ENCODE results near the gene SLF1. TPM values are rescaled to one million over a fixed set of nuclear protein-coding genes. Genes with fewer than 3 reads are reported as not detected.

Gene SLF1
- total RNA-seq, 2 donors from 2014 or later, result 22.0 to 32.4 TPM

- Histone ChIP-seq H3K27ac (ENCODE audit: low read depth, low read length) (no peak overlapping the region), H3K4me3 (ENCODE audit: low read length) (no peak overlapping the region), H3K4me1 (ENCODE audit: control insufficient read depth, insufficient read depth, low read length) (no peaks in the 10 kb centered on the region), H3K36me3 (ENCODE audit: control insufficient read depth, insufficient read depth, low read length) (peaks cover 48% of the 10 kb centered on the region), H3K9ac (ENCODE audit: extremely low read depth, low read length, poor library complexity, severe bottlenecking) (no peak overlapping the region), H3K27me3 (ENCODE audit: control insufficient read depth, insufficient read depth, low read length, poor library complexity, severe bottlenecking) (no peaks in the 10 kb centered on the region), H3K9me3 (ENCODE audit: control insufficient read depth, low read length) (no peaks in the 10 kb centered on the region)
- Mint-ChIP-seq H3K36me3 (ENCODE audit: low read depth) (peaks cover 16% of the 10 kb centered on the region), H3K4me3 (no peak overlapping the region), H3K9me3 (no peaks in the 10 kb centered on the region), H3K4me1 (peaks cover 1% of the 10 kb centered on the region), H3K27ac (no peak overlapping the region), H3K27me3 (ENCODE audit: insufficient read depth) (no peaks in the 10 kb centered on the region)
- WGBS, 2 experiments (ENCODE audit: insufficient coverage in 1 of 2, insufficient read length in 1 of 2), result no CpG with 5 or more reads among the region's 1 CpG
- DNase-seq, result no peak
- TF ChIP-seq CTCF (conservative IDR thresholded peaks at IDR 0.05), result no peak
Measured at GRCh38 chr5:94670726-94671125, 52.3 kb downstream of the SLF1 start.

GRCh38 chr5:94672746-94673145 lies 54.3 kb downstream of the SLF1 start:
- Mint-ChIP-seq H3K4me1 (peaks cover 1% of the 10 kb centered on the region), H3K9me3 (no peaks in the 10 kb centered on the region), H3K36me3 (ENCODE audit: low read depth) (peaks cover 14% of the 10 kb centered on the region), H3K27ac (no peak overlapping the region), H3K4me3 (no peak overlapping the region), H3K27me3 (ENCODE audit: insufficient read depth) (no peaks in the 10 kb centered on the region)
- H3K36me3 ChIP-seq (ENCODE audit: control insufficient read depth, insufficient read depth, low read length), result peaks cover 44% of the 10 kb centered on the region
- H3K27ac ChIP-seq (ENCODE audit: low read depth, low read length), result no peak overlapping the region
- no peak for TF ChIP-seq CTCF (conservative IDR thresholded peaks at IDR 0.05)
- H3K4me1 ChIP-seq (ENCODE audit: control insufficient read depth, insufficient read depth, low read length), result no peaks in the 10 kb centered on the region
- H3K9ac ChIP-seq (ENCODE audit: extremely low read depth, low read length, poor library complexity, severe bottlenecking), result no peak overlapping the region
- DNase-seq, result no peak
- no peak overlapping the region for H3K4me3 ChIP-seq (ENCODE audit: low read length)
- no peaks in the 10 kb centered on the region for H3K27me3 ChIP-seq (ENCODE audit: control insufficient read depth, insufficient read depth, low read length, poor library complexity, severe bottlenecking)
- H3K9me3 ChIP-seq (ENCODE audit: control insufficient read depth, low read length), result no peaks in the 10 kb centered on the region
- 100% methylated on average over 1 of the region's 1 CpG for WGBS, 2 experiments (ENCODE audit: insufficient coverage in 1 of 2, insufficient read length in 1 of 2)

GRCh38 chr5:94674490-94675382 lies 56.3 kb downstream of the SLF1 start:
- 63% methylated on average over 1 of the region's 1 CpG; no CpG with 5 or more reads in 1 of the 2 experiments for WGBS, 2 experiments (ENCODE audit: insufficient coverage in 1 of 2, insufficient read length in 1 of 2)
- H3K9me3 ChIP-seq (ENCODE audit: control insufficient read depth, low read length), result no peaks in the 10 kb centered on the region
- Mint-ChIP-seq H3K36me3 (ENCODE audit: low read depth) (peaks cover 17% of the 10 kb centered on the region), H3K27me3 (ENCODE audit: insufficient read depth) (no peaks in the 10 kb centered on the region), H3K4me1 (peaks cover 1% of the 10 kb centered on the region), H3K27ac (no peak overlapping the region), H3K4me3 (no peak overlapping the region), H3K9me3 (no peaks in the 10 kb centered on the region)
- H3K27me3 ChIP-seq (ENCODE audit: control insufficient read depth, insufficient read depth, low read length, poor library complexity, severe bottlenecking), result no peaks in the 10 kb centered on the region
- no peaks in the 10 kb centered on the region for H3K4me1 ChIP-seq (ENCODE audit: control insufficient read depth, insufficient read depth, low read length)
- no peak overlapping the region for H3K4me3 ChIP-seq (ENCODE audit: low read length)
- TF ChIP-seq CTCF (conservative IDR thresholded peaks at IDR 0.05), result no peak
- no peak for DNase-seq
- peaks cover 38% of the 10 kb centered on the region for H3K36me3 ChIP-seq (ENCODE audit: control insufficient read depth, insufficient read depth, low read length)
- H3K27ac ChIP-seq (ENCODE audit: low read depth, low read length), result no peak overlapping the region
- no peak overlapping the region for H3K9ac ChIP-seq (ENCODE audit: extremely low read depth, low read length, poor library complexity, severe bottlenecking)
